HepG2 (cell line): ENCODE results near the gene MAP4K3.

Experiments used
- BHLHE40 ChIP-seq: IDR thresholded peaks from 2 replicates; pipeline ENCODE4 v1.6.1; 2011; ENCODE audit warnings: low read length, improper control_type of control experiment
- CTCF ChIP-seq: sonication (generic); formaldehyde crosslinking; IDR thresholded peaks from 2 replicates; pipeline ENCODE4 v1.5.0; 2020; ENCODE audit warnings: mild to moderate bottlenecking, missing genetic modification reagents, moderate library complexity
- GATAD2A ChIP-seq: IDR thresholded peaks from 2 replicates; pipeline ENCODE4 v1.6.1; 2016
- REST ChIP-seq, 2 experiments: IDR thresholded peaks; 2 replicates each; pipeline ENCODE4 v1.6.1; 2011 to 2012; ENCODE audit warnings: low read length in 2 of 2, borderline replicate concordance in 1 of 2, low read depth in 1 of 2, mild to moderate bottlenecking in 1 of 2, moderate library complexity in 1 of 2
- ZNF18 ChIP-seq: sonication (generic); formaldehyde crosslinking; IDR thresholded peaks from 2 replicates; pipeline ENCODE4 v1.8.0; 2022; ENCODE audit warnings: mild to moderate bottlenecking, missing genetic modification reagents; ENCODE audit not compliant: insufficient replicate concordance
- ZNF484 ChIP-seq: sonication (generic); formaldehyde crosslinking; IDR thresholded peaks from 2 replicates; pipeline ENCODE4 v1.5.1; 2020; ENCODE audit warnings: mild to moderate bottlenecking, low read depth, missing genetic modification reagents, borderline replicate concordance

- TF ChIP-seq CTCF (no peak), ZNF484 (CRISPR knock-in tag) (no peak), GATAD2A (CRISPR knock-in tag) (no peak), REST (IDR thresholded peaks at IDR 0.05; ENCODE audit: borderline replicate concordance in 1 of 2, low read depth in 1 of 2, low read length in 2 of 2) (no peak), ZNF18 (no peak), BHLHE40 (no peak)
Measured at GRCh38 chr2:39407516-39408296, 29.4 kb downstream of the MAP4K3 start.
